HFFc6 (cell line): ENCODE results near the gene SDSL. TPM values are rescaled to one million over a fixed set of nuclear protein-coding genes. Genes with fewer than 3 reads are reported as not detected.

Experiments used
- DNase-seq: peaks from one replicate; pipeline ENCODE4 v3.0.0-alpha.2; 2018
- H3K27ac Mint-ChIP-seq: 2 replicates; pipeline ENCODE4 v1.8.0; 2020; ENCODE audit warnings: mild to moderate bottlenecking, mixed read lengths
- H3K27me3 Mint-ChIP-seq: 2 replicates; pipeline ENCODE4 v1.8.0; 2021; ENCODE audit warnings: mild to moderate bottlenecking, moderate library complexity, mixed read lengths; ENCODE audit not compliant: insufficient read depth
- H3K36me3 Mint-ChIP-seq: 2 replicates; pipeline ENCODE4 v1.8.0; 2021; ENCODE audit warnings: low read depth, mixed read lengths
- H3K4me1 Mint-ChIP-seq: 2 replicates; pipeline ENCODE4 v1.8.0; 2020; ENCODE audit warnings: low read depth, mixed read lengths
- H3K4me3 Mint-ChIP-seq: 2 replicates; pipeline ENCODE4 v1.8.0; 2020; ENCODE audit warnings: mild to moderate bottlenecking, moderate library complexity, mixed read lengths
- H3K9me3 Mint-ChIP-seq: 2 replicates; pipeline ENCODE4 v1.8.0; 2020; ENCODE audit warnings: mild to moderate bottlenecking, mixed read lengths
- total RNA-seq, 6 experiments: library from RNA; stranded (reverse); fragmentation: NEBNext Ultra II Directional; extraction: Animal tissue kit (Norgen Biotek cat#: 25700); gene quantifications; 2 replicates in 1 of 6; 3 replicates in 5 of 6; pipeline ENCODE4 v1.2.3, GENCODE V29; 2021
- TF ChIP-seq, protein P1 (sequence below): fragments of 200-600 bp; sonication (generic); IDR thresholded peaks from 2 replicates; pipeline ENCODE4 v1.5.0; 2021; ENCODE audit warnings: antibody characterized with exemption, mild to moderate bottlenecking

Gene SDSL
- total RNA-seq, 6 experiments from 2014 or later, result 8.5 to 11.6 (median 10.4) TPM

DNA sequence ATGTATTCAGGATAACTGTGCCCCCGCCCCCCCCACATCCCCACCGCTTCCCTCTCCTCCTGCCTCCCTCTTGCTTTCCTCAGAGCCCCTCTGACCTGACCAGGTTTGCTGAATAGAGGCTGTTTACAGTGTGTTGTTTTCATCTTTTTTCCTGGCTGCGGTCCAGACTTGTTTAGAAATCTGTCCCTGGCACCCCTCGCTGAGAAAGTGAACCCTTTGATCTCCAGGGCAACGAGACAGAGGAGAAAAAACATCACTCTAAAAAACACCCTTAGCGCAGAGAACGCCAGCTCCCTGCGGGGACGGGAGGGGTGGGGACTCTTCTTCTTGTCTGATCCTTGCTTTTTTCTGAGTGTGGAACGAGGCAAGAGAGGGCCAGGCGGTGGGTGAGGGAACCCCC is 41.0 kb upstream of the SDSL start:
- Mint-ChIP-seq H3K27me3 (no peaks in the 10 kb centered on the region), H3K36me3 (peaks cover 6% of the 10 kb centered on the region; the same call in 1 of the 2 replicates), H3K4me3 (no peak overlapping the region), H3K27ac (no peak overlapping the region), H3K4me1 (no peaks in the 10 kb centered on the region), H3K9me3 (no peaks in the 10 kb centered on the region)
- TF ChIP-seq, protein P1, sequence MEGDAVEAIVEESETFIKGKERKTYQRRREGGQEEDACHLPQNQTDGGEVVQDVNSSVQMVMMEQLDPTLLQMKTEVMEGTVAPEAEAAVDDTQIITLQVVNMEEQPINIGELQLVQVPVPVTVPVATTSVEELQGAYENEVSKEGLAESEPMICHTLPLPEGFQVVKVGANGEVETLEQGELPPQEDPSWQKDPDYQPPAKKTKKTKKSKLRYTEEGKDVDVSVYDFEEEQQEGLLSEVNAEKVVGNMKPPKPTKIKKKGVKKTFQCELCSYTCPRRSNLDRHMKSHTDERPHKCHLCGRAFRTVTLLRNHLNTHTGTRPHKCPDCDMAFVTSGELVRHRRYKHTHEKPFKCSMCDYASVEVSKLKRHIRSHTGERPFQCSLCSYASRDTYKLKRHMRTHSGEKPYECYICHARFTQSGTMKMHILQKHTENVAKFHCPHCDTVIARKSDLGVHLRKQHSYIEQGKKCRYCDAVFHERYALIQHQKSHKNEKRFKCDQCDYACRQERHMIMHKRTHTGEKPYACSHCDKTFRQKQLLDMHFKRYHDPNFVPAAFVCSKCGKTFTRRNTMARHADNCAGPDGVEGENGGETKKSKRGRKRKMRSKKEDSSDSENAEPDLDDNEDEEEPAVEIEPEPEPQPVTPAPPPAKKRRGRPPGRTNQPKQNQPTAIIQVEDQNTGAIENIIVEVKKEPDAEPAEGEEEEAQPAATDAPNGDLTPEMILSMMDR, result no peak
- no peak for DNase-seq

DNA sequence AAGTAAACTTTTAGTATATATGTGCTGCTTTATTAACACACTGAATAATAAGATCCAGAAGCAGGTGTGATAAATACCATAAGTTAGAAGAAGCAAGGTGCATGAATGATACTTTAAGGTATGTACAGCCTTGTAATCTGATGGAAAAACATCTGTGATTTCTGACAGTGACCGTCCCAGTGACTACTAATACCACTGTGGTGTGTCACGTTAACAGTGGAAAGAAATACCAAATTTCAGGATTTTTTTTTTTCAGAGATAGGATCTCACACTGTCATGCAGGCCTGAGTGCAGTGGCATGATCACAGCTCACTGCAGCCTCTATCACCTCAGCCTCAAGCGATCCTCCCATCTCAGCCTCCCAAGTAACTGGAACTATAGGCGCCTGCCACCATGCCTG is 40.0 kb upstream of the SDSL start:
- H3K4me3 Mint-ChIP-seq, result no peak overlapping the region
- H3K27me3 Mint-ChIP-seq, result no peaks in the 10 kb centered on the region
- no peaks in the 10 kb centered on the region for H3K4me1 Mint-ChIP-seq
- no peaks in the 10 kb centered on the region for H3K9me3 Mint-ChIP-seq
- TF ChIP-seq, protein P1, result no peak
- no peak for DNase-seq
- H3K36me3 Mint-ChIP-seq, result peaks cover 6% of the 10 kb centered on the region; the same call in 1 of the 2 replicates
- H3K27ac Mint-ChIP-seq, result no peak overlapping the region

DNA sequence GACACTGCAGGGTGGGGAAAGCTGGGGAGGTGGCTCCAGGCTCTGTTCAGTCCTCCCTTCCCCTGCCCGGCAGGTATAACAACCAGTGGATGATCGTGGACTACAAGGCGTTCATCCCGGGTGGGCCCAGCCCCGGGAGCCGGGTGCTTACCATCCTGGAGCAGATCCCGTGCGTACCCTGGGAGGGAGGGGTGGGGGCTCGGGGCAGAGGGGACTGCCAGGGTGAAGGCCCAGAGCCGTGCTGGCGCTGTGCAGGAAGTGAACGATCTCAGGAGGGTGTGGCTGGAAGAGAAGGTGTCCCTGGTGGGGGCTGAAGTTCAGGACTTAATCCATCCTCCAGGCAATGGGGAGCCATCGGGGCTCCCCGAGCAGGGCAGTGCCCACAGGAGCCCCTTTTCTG is 37.4 kb upstream of the SDSL start:
- Mint-ChIP-seq H3K27me3 (no peaks in the 10 kb centered on the region), H3K4me3 (no peak overlapping the region), H3K4me1 (no peaks in the 10 kb centered on the region), H3K27ac (no peak overlapping the region), H3K36me3 (peaks cover 6% of the 10 kb centered on the region; the same call in 1 of the 2 replicates), H3K9me3 (no peaks in the 10 kb centered on the region)
- DNase-seq, result no peak
- TF ChIP-seq, protein P1, result no peak

DNA sequence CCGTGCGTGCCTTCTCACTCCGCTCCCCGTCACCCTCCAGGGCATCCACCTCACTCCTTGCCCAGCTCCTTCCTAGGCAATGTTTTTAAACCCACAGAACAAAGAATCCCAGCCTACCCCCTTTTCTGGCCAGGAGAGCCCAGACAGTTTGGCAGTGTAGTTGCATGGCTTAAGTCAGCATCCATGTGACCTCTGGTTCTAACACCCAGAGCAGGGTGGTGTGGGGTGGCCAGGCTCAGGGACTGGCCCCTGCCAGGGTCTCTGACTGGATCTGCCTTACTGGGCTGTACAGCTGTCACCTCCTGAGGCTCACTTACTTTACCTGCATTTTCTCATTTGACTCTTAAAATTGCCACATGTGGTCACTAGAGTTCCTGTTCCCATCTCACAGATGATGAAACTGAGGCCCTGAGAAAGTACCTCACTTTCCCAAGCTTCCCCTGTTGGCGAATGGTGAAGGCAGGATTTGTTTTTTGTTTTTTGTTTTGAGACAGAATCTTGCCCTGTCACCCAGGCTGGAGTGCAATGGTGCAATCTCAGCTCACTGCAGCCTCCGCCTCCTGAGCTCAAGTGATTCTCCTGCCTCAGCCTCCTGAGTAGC is 36.8 kb upstream of the SDSL start:
- peaks cover 6% of the 10 kb centered on the region; the same call in 1 of the 2 replicates for H3K36me3 Mint-ChIP-seq
- no peak for DNase-seq
- no peak overlapping the region for H3K4me3 Mint-ChIP-seq
- H3K27ac Mint-ChIP-seq, result no peak overlapping the region
- TF ChIP-seq, protein P1, result no peak
- no peaks in the 10 kb centered on the region for H3K9me3 Mint-ChIP-seq
- no peaks in the 10 kb centered on the region for H3K27me3 Mint-ChIP-seq
- H3K4me1 Mint-ChIP-seq, result no peaks in the 10 kb centered on the region

DNA sequence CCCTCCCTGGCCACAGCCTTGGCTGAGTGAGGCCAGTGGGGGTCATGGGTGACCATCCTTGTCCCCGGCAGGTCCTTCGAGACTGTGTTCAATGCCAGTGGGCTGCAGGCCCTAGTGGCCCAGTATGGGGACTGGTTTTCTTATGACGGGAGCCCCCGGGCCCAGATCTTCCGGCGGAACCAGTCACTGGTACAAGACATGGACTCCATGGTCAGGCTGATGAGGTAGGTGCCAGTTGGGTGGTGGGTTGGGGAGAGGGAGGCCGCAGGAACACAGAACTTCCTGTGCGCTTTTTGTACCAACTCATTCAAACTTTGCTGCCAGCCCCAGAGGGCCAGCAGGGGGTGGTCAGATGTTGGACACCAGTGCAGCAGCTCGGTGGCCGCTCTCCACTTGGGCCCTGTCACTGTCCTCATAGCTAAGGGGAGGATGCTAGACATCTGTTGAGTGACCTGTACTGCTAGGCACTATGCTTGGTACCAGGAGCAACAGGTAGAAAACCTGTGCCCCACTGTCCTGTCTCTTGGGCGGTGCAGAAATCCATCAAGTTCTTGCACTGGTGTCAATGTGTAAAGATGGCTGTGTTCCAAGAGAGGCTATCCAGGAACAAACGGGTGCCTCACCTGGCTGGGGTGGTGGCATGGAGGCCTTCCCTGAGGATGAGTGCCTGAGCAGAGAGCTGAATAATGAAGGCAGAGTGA is 35.2 kb upstream of the SDSL start:
- H3K27ac Mint-ChIP-seq, result no peak overlapping the region
- no peaks in the 10 kb centered on the region for H3K9me3 Mint-ChIP-seq
- H3K4me1 Mint-ChIP-seq, result no peaks in the 10 kb centered on the region
- no peaks in the 10 kb centered on the region for H3K27me3 Mint-ChIP-seq
- TF ChIP-seq, protein P1, result no peak
- H3K36me3 Mint-ChIP-seq, result peaks cover 6% of the 10 kb centered on the region; the same call in 1 of the 2 replicates
- no peak for DNase-seq
- H3K4me3 Mint-ChIP-seq, result no peak overlapping the region
